C4-2B (cell line): ENCODE data around the gene TPO.

Source experiments
- CTCF ChIP-seq: fragments of 450-650 bp; conservative IDR thresholded peaks from 2 replicates; pipeline ENCODE4 v1.5.1; 2017; ENCODE audit warnings: mild to moderate bottlenecking
- ZFX ChIP-seq: fragments of 450-650 bp; IDR thresholded peaks from 2 replicates; pipeline ENCODE4 v1.6.1; 2017

DNA sequence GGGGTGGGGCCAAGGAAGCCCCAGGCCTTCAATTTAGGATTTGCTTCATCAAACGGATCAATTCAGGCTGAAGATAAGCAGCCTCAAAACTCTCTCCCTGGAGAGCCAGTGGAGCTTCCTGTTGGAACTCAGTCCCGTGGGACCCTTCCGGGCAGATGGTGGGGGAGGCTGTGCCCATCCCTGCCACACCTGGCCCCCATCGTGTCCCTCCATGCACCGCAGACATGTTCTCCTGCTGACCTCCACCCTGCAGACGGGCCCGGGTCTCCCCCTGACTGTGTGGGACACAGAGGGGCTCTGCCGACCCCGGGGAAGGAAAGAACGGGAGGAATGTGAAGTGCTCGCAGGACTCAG lies 144.2 kb downstream of the TPO start:
- TF ChIP-seq CTCF (no peak), ZFX (no peak)
